Liver (tissue), 9 donors: Measurements from ENCODE around the gene PLXNA2. TPM values are rescaled to one million over a fixed set of nuclear protein-coding genes. Genes with fewer than 3 reads are reported as not detected.

Source experiments
- DNase-seq: peaks from one replicate; pipeline ENCODE4 v3.0.0-alpha.2; 2017; ENCODE audit warnings: low spot score
- H3K27ac ChIP-seq, 2 donors: one replicate each; pipeline ENCODE4 v1.7.0; 2013; ENCODE audit warnings: inconsistent platforms in 2 of 2, low read length in 2 of 2, control low read depth in 1 of 2, low read depth in 1 of 2, mild to moderate bottlenecking in 1 of 2
- H3K27me3 ChIP-seq, 4 donors: one replicate each; pipeline versions ENCODE4 v1.6.1 to v1.7.0; 2013; ENCODE audit warnings: low read length in 3 of 4, inconsistent platforms in 1 of 4, mild to moderate bottlenecking in 1 of 4, moderate library complexity in 1 of 4; ENCODE audit not compliant: control insufficient read depth in 4 of 4, insufficient read depth in 4 of 4
- H3K36me3 ChIP-seq, 4 donors: one replicate each; pipeline versions ENCODE4 v1.6.1 to v1.7.0; 2013; ENCODE audit warnings: low read length in 3 of 4, mild to moderate bottlenecking in 3 of 4, low read depth in 1 of 4, moderate library complexity in 1 of 4; ENCODE audit not compliant: control insufficient read depth in 4 of 4, insufficient read depth in 3 of 4
- H3K4me1 ChIP-seq, 4 donors: one replicate each; pipeline versions ENCODE4 v1.6.1 to v1.7.0; 2013; ENCODE audit warnings: low read length in 3 of 4, mild to moderate bottlenecking in 3 of 4, moderate library complexity in 1 of 4; ENCODE audit not compliant: control insufficient read depth in 4 of 4, insufficient read depth in 4 of 4
- H3K4me3 ChIP-seq, 3 donors: one replicate each; pipeline versions ENCODE4 v1.6.1 to v1.7.0; 2013; ENCODE audit warnings: low read length in 3 of 3, control low read depth in 1 of 3, low read depth in 1 of 3, mild to moderate bottlenecking in 1 of 3
- H3K9ac ChIP-seq, 2 donors: one replicate each; pipeline ENCODE4 v1.7.0; 2013; ENCODE audit warnings: low read length in 2 of 2, mild to moderate bottlenecking in 2 of 2, moderate library complexity in 2 of 2, control low read depth in 1 of 2, low read depth in 1 of 2
- H3K9me3 ChIP-seq, 4 donors: one replicate each; pipeline versions ENCODE4 v1.6.1 to v1.7.0; 2013; ENCODE audit warnings: low read length in 3 of 4; ENCODE audit not compliant: control insufficient read depth in 4 of 4
- ATF3 ChIP-seq: IDR thresholded peaks from 2 replicates; pipeline ENCODE4 v1.6.1; 2016; ENCODE audit warnings: antibody characterized with exemption
- CTCF ChIP-seq: fragments of 150-350 bp; IDR thresholded peaks from 2 replicates; pipeline ENCODE4 v1.5.1; 2017; ENCODE audit warnings: improper control_type of control experiment, low read depth, low read length; ENCODE audit not compliant: missing input control
- EGR1 ChIP-seq, 2 donors: IDR thresholded peaks; 2 replicates each; pipeline ENCODE4 v1.6.1; 2016 to 2018; ENCODE audit warnings: antibody characterized with exemption in 2 of 2, low read depth in 2 of 2
- FOXA1 ChIP-seq: IDR thresholded peaks from 2 replicates; pipeline ENCODE4 v1.6.1; 2016; ENCODE audit warnings: antibody characterized with exemption
- FOXA2 ChIP-seq: IDR thresholded peaks from 2 replicates; pipeline ENCODE4 v1.6.1; 2016; ENCODE audit warnings: antibody characterized with exemption
- GABPA ChIP-seq, 2 donors: IDR thresholded peaks in 1 of 2; conservative IDR thresholded peaks in 1 of 2; 2 replicates each; pipeline ENCODE4 v1.6.1; 2016; ENCODE audit warnings: antibody characterized with exemption in 2 of 2, mild to moderate bottlenecking in 1 of 2, moderate library complexity in 1 of 2
- HNF4A ChIP-seq, 2 donors: conservative IDR thresholded peaks; 2 replicates each; pipeline ENCODE4 v1.6.1; 2016; ENCODE audit warnings: antibody characterized with exemption in 2 of 2, mild to moderate bottlenecking in 2 of 2
- HNF4G ChIP-seq: IDR thresholded peaks from 2 replicates; pipeline ENCODE4 v1.6.1; 2016; ENCODE audit warnings: antibody characterized with exemption
- JUND ChIP-seq, 2 donors: IDR thresholded peaks; 2 replicates each; pipeline ENCODE4 v1.6.1; 2016; ENCODE audit warnings: antibody characterized with exemption in 2 of 2
- MAX ChIP-seq: IDR thresholded peaks from 2 replicates; pipeline ENCODE4 v1.6.1; 2016; ENCODE audit warnings: antibody characterized with exemption
- NR2F2 ChIP-seq: IDR thresholded peaks from 2 replicates; pipeline ENCODE4 v1.6.1; 2016; ENCODE audit warnings: antibody characterized with exemption
- RAD21 ChIP-seq, 2 donors: IDR thresholded peaks; 2 replicates each; pipeline ENCODE4 v1.6.1; 2016; ENCODE audit warnings: antibody characterized with exemption in 2 of 2, mild to moderate bottlenecking in 2 of 2
- REST ChIP-seq: IDR thresholded peaks from 2 replicates; pipeline ENCODE4 v1.6.1; 2016; ENCODE audit warnings: antibody characterized with exemption, mild to moderate bottlenecking
- RXRA ChIP-seq, 2 donors: IDR thresholded peaks; 2 replicates each; pipeline ENCODE4 v1.6.1; 2017 to 2018; ENCODE audit warnings: antibody characterized with exemption in 2 of 2, mild to moderate bottlenecking in 1 of 2
- SP1 ChIP-seq: IDR thresholded peaks from 2 replicates; pipeline ENCODE4 v1.6.1; 2018; ENCODE audit warnings: antibody characterized with exemption, mild to moderate bottlenecking
- TAF1 ChIP-seq: conservative IDR thresholded peaks from 2 replicates; pipeline ENCODE4 v1.6.1; 2016; ENCODE audit warnings: antibody characterized with exemption, mild to moderate bottlenecking
- YY1 ChIP-seq: IDR thresholded peaks from 2 replicates; pipeline ENCODE4 v1.6.1; 2016; ENCODE audit warnings: antibody characterized with exemption, mild to moderate bottlenecking
- ZBTB33 ChIP-seq: IDR thresholded peaks from 2 replicates; pipeline ENCODE4 v1.6.1; 2016; ENCODE audit warnings: antibody characterized with exemption
- WGBS: extraction: QIAGEN DNeasy Blood & Tissue Kit; methylation state at CpG from one replicate; pipeline ENCODE4 v1.1.7; 2013; 5-methylcytosine and 5-hydroxymethylcytosine counted together
- polyA plus RNA-seq, 2 donors: library from polyadenylated mRNA; stranded (reverse) in 1 of 2; unstranded in 1 of 2; fragments of 200-250 nt in 1 of 2; fragments of >200 nt in 1 of 2; fragmentation: Nextera tagmentation in 1 of 2; extraction: Ambion mirVana in 1 of 2; gene quantifications; one replicate each; pipeline versions ENCODE4 v1.2.1 to v1.2.3, GENCODE V29; 2013 to 2015
- total RNA-seq, 2 donors: library from RNA; depleted of rRNA; stranded (reverse); fragments of >200 nt; gene quantifications; one replicate each; pipeline ENCODE4 v1.2.3, GENCODE V29; 2014
- donor health status: healthy.
- donor health status: healthy.
- donor health status: healthy.
- donor health status: healthy.
- donor health status: healthy.

PLXNA2 gene
- total and polyA plus RNA-seq, 4 donors: 1.8 to 9.2 (median 2.8) TPM

GRCh38 chr1:208243527-208243966, 637 bp downstream of the PLXNA2 start:
- no peaks in the 10 kb centered on the region for H3K36me3 ChIP-seq
- H3K9ac ChIP-seq: peak overlapping the region; percentile 69 to 74
- peaks cover 11 to 61% (median 53%) of the 10 kb centered on the region in 4 donors for H3K4me1 ChIP-seq
- DNase-seq: no peak
- peak overlapping the region; percentile 82 to 87 (median 85) for H3K4me3 ChIP-seq
- TF ChIP-seq JUND (IDR thresholded peaks at IDR 0.05) (no peak), NR2F2 (no peak), ATF3 (no peak), RAD21 (IDR thresholded peaks at IDR 0.05) (no peak), CTCF (no peak), GABPA (IDR thresholded peaks at IDR 0.05 in 1 of 2, conservative IDR thresholded peaks at IDR 0.05 in 1 of 2) (no peak), HNF4A (conservative IDR thresholded peaks at IDR 0.05) (no peak), TAF1 (no peak), MAX (no peak), SP1 (no peak), EGR1 (IDR thresholded peaks at IDR 0.05; ENCODE audit: low read depth in 2 of 2) (no peak), REST (no peak), YY1 (no peak), FOXA2 (no peak), HNF4G (no peak), FOXA1 (no peak), RXRA (IDR thresholded peaks at IDR 0.05) (no peak), ZBTB33 (no peak)
- H3K27me3 ChIP-seq: no peaks in the 10 kb centered on the region
- under 1% methylated on average over 54 of the region's 54 CpGs for WGBS
- no peaks in the 10 kb centered on the region for H3K9me3 ChIP-seq
- peak overlapping the region; percentile 91 to 93 for H3K27ac ChIP-seq
